ENCODE data around the gene COMMD2.

COMMD2 gene

DNA sequence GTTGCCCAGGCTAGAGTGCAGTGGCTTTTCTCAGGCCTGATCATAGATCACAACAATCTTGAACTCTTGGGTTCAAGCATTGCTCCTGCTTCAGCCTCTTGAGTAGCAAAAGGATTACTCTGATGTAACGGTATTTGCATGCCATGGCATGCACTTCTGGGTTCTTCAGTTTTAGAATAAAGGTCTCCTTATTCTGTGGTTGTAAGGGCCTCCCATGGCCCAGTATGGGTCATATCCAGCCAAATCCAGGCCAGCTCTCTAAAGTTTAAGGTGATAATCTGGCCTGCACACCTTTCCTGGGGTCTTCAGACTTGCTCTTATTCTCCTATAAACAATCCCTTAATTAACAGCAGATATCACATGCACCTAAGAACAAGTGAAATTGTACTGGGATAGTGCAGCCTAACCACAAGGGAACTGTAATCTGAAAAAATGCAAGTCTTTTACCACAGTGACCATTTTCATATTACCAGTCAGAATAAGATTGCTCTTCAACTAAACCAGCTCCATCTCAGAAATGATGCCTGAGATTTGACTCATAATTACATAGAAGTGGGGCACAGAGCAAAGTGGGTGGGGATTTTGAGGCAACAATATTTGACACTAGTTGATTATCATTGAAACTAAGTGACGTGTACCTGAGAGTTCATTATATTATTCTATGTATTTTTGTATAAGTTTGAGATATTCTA lies 25.4 kb downstream of the COMMD2 start:
- Histone ChIP-seq H3K9me2 (replicated peaks; ENCODE audit: control insufficient read depth, low read length) (no peaks in the 10 kb centered on the region), H3K4me2 (ENCODE audit: low read length) (no peak overlapping the region), H3K36me3 (ENCODE audit: control insufficient read depth, low read length) (no peaks in the 10 kb centered on the region), H3K4me3 (ENCODE audit: low read length) (no peak overlapping the region), H3K4me1 (ENCODE audit: control insufficient read depth, low read length) (no peaks in the 10 kb centered on the region), H3F3A (ENCODE audit: control insufficient read depth, insufficient read depth) (no peaks in the 10 kb centered on the region), H4K20me1 (ENCODE audit: control insufficient read depth, insufficient read depth, low read depth, low read length) (no peaks in the 10 kb centered on the region), H3K27me3 (ENCODE audit: control insufficient read depth, low read length) (no peaks in the 10 kb centered on the region; the same call in 1 of the 2 replicates), H3K79me2 (ENCODE audit: control insufficient read depth, low read length) (no peaks in the 10 kb centered on the region), H3K9me3 (ENCODE audit: control insufficient read depth, insufficient read depth, low read length) (no peaks in the 10 kb centered on the region), H3K27ac (ENCODE audit: low read depth, low read length) (no peak overlapping the region)
- TF ChIP-seq, protein P1, sequence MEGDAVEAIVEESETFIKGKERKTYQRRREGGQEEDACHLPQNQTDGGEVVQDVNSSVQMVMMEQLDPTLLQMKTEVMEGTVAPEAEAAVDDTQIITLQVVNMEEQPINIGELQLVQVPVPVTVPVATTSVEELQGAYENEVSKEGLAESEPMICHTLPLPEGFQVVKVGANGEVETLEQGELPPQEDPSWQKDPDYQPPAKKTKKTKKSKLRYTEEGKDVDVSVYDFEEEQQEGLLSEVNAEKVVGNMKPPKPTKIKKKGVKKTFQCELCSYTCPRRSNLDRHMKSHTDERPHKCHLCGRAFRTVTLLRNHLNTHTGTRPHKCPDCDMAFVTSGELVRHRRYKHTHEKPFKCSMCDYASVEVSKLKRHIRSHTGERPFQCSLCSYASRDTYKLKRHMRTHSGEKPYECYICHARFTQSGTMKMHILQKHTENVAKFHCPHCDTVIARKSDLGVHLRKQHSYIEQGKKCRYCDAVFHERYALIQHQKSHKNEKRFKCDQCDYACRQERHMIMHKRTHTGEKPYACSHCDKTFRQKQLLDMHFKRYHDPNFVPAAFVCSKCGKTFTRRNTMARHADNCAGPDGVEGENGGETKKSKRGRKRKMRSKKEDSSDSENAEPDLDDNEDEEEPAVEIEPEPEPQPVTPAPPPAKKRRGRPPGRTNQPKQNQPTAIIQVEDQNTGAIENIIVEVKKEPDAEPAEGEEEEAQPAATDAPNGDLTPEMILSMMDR (IDR thresholded peaks at IDR 0.05; ENCODE audit: low read depth, low read length, poor library complexity, severe bottlenecking), result no peak
- TF ChIP-seq EZH2phosphoT487 (IDR thresholded peaks at IDR 0.05; ENCODE audit: borderline replicate concordance, low read length), result no peak

DNA sequence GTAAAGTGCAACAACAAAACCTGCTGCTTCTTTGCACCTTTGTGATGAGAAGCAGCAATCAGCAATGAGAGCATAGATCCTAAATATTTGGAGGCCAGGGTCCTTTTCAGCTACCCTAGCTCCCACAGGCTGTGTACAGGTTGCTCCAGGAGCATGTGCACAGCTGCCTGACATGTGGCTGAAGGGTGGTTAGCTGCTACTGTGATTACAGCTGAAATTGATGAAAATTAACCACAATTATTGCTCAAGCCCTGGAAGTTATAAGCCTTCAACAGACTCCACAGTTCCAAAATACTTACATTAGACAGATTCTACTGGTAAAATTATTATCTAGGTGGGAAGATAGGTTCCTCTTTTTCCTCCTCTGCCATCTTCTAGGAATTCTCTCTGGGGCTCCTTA lies 28.5 kb downstream of the COMMD2 start:
- H3K9me2 ChIP-seq (replicated peaks; ENCODE audit: control insufficient read depth, low read length), result no peaks in the 10 kb centered on the region
- H3K36me3 ChIP-seq (ENCODE audit: control insufficient read depth, low read length), result no peaks in the 10 kb centered on the region
- no peak overlapping the region for H3K27ac ChIP-seq (ENCODE audit: low read depth, low read length)
- H4K20me1 ChIP-seq (ENCODE audit: control insufficient read depth, insufficient read depth, low read depth, low read length), result no peaks in the 10 kb centered on the region
- H3K79me2 ChIP-seq (ENCODE audit: control insufficient read depth, low read length), result no peaks in the 10 kb centered on the region
- no peaks in the 10 kb centered on the region for H3K27me3 ChIP-seq (ENCODE audit: control insufficient read depth, low read length)
- no peaks in the 10 kb centered on the region for H3K9me3 ChIP-seq (ENCODE audit: control insufficient read depth, insufficient read depth, low read length)
- H3K4me3 ChIP-seq (ENCODE audit: low read length), result no peak overlapping the region
- no peaks in the 10 kb centered on the region for H3F3A ChIP-seq (ENCODE audit: control insufficient read depth, insufficient read depth)
- no peak overlapping the region for H3K4me2 ChIP-seq (ENCODE audit: low read length)
- TF ChIP-seq EZH2phosphoT487 (IDR thresholded peaks at IDR 0.05; ENCODE audit: borderline replicate concordance, low read length), result no peak
- TF ChIP-seq, protein P1 (IDR thresholded peaks at IDR 0.05; ENCODE audit: low read depth, low read length, poor library complexity, severe bottlenecking), result no peak
- H3K4me1 ChIP-seq (ENCODE audit: control insufficient read depth, low read length), result no peaks in the 10 kb centered on the region

DNA sequence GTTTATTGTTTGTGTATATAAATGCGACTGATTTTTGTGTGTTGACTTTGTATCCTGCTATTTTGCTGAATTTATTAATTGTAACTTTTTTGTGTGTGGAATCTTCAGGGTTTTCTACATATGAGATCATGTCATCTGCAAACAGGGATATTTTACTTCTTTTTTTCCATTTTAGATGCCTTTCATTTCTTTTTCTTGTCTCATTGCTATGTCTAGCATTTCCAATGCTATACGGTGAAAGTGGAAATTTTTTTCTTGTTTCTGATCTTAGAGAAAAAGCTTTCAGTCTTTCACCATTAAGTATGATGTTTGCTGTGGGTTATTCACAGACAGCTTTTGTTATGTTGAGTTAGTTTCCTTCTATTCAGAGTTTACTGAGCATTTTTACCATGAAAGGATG lies 31.4 kb downstream of the COMMD2 start:
- no peak overlapping the region for H3K4me2 ChIP-seq (ENCODE audit: low read length)
- H3K9me3 ChIP-seq (ENCODE audit: control insufficient read depth, insufficient read depth, low read length), result no peaks in the 10 kb centered on the region
- no peak for TF ChIP-seq EZH2phosphoT487 (IDR thresholded peaks at IDR 0.05; ENCODE audit: borderline replicate concordance, low read length)
- TF ChIP-seq, protein P1 (IDR thresholded peaks at IDR 0.05; ENCODE audit: low read depth, low read length, poor library complexity, severe bottlenecking), result no peak
- no peaks in the 10 kb centered on the region for H3K4me1 ChIP-seq (ENCODE audit: control insufficient read depth, low read length)
- H3K9me2 ChIP-seq (replicated peaks; ENCODE audit: control insufficient read depth, low read length), result no peaks in the 10 kb centered on the region
- no peaks in the 10 kb centered on the region for H4K20me1 ChIP-seq (ENCODE audit: control insufficient read depth, insufficient read depth, low read depth, low read length)
- no peak overlapping the region for H3K4me3 ChIP-seq (ENCODE audit: low read length)
- H3F3A ChIP-seq (ENCODE audit: control insufficient read depth, insufficient read depth), result no peaks in the 10 kb centered on the region
- 0 out of 2 replicates have a peak, but pooled peaks cover 2% of the 10 kb centered on the region for H3K27me3 ChIP-seq (ENCODE audit: control insufficient read depth, low read length)
- H3K27ac ChIP-seq (ENCODE audit: low read depth, low read length), result no peak overlapping the region
- no peaks in the 10 kb centered on the region for H3K79me2 ChIP-seq (ENCODE audit: control insufficient read depth, low read length)
- no peaks in the 10 kb centered on the region for H3K36me3 ChIP-seq (ENCODE audit: control insufficient read depth, low read length)

Data from DOHH2 (cell line).